GM12873 (cell line): ENCODE results near the gene SFT2D3.

Experiments
- CTCF ChIP-seq: IDR thresholded peaks from 2 replicates; pipeline ENCODE4 v1.5.1; 2012; ENCODE audit warnings: low read depth, mild to moderate bottlenecking, moderate library complexity, low read length, control low read depth; ENCODE audit not compliant: insufficient read depth; ENCODE audit errors: missing control alignments

The SFT2D3 gene

GRCh38 chr2:127679680-127680361 is 21.5 kb upstream of the SFT2D3 start:
- no peak for TF ChIP-seq CTCF

- no peak for TF ChIP-seq CTCF
Observed at GRCh38 chr2:127680706-127681287, 20.5 kb upstream of the SFT2D3 start.

- TF ChIP-seq CTCF = no peak
Observed at GRCh38 chr2:127681288-127681804, 20.0 kb upstream of the SFT2D3 start.

GRCh38 chr2:127681976-127682857 is 19.1 kb upstream of the SFT2D3 start:
- TF ChIP-seq CTCF = no peak

GRCh38 chr2:127683056-127683455 is 18.2 kb upstream of the SFT2D3 start:
- TF ChIP-seq CTCF = no peak

- TF ChIP-seq CTCF = no peak
Observed at GRCh38 chr2:127683757-127684156, 17.5 kb upstream of the SFT2D3 start.

GRCh38 chr2:127685410-127686080 is 15.8 kb upstream of the SFT2D3 start:
- TF ChIP-seq CTCF = no peak
